ENCODE data around the gene POLD2. TPM values are rescaled to one million over a fixed set of nuclear protein-coding genes. Genes with fewer than 3 reads are reported as not detected.

The POLD2 gene
- total RNA-seq: 75.4 and 78.0 TPM in 2 replicates

GRCh38 chr7:44123190-44124003, at the start of gene POLD2:
POLD2 (minus strand) TSS chr7:44123548; CDS start chr7:44122053, 1,495 bp downstream.

GRCh38 chr7:44141221-44141850, 18.0 kb upstream of the POLD2 start, which contains the start of gene MYL7:
MYL7 (minus strand) TSS chr7:44141332; CDS start chr7:44141305, 27 bp downstream.

DNA sequence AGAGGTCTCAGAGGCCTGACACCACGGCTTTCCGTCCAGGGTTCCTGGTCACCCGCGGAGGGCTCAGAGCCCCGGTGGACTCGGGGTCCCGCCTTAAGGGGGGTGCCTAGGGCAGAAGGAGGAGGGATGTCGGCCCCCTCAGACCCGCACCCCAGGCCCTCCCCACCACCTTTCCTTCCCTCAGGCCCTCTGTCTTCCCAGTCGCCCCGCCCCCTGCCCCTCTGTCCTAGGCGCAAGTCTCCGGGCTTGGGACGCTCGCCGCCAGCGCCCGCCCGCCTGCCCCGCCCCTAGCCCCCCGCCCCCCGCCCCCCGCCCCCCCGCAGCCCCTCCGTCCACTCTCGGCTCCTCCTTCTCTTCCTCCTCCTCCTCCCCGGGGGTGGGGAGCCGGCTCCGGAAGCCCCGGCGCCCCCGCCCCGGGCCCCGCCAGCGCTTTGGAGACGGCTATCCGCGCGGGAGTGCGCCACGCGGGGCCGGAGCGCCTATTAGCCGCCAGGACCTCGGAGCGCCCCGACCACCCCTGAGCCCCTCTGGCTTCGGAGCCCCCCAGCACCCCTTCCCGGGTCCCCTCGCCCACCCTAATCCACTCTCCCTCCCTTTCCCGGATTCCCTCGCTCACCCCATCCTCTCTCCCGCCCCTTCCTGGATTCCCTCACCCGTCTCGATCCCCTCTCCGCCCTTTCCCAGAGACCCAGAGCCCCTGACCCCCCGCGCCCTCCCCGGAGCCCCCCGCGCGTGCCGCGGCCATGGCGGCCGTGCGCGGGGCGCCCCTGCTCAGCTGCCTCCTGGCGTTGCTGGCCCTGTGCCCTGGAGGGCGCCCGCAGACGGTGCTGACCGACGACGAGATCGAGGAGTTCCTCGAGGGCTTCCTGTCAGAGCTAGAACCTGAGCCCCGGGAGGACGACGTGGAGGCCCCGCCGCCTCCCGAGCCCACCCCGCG, 19.2 kb downstream of the POLD2 start, which contains the start of gene AEBP1:
Gene AEBP1, plus strand, starts transcription at position 423 of the 937 bp plus-strand sequence. Its CDS starts 321 bp downstream, at position 744.

GRCh38 chr7:44065431-44066110, 57.8 kb downstream of the POLD2 start, which contains the start of gene PGAM2:
PGAM2 (minus strand) TSS chr7:44065567; CDS start chr7:44065529, 38 bp downstream.

Other genes with a start within 250 kb of the POLD2 start
- gene URGCP, start 217.0 kb downstream of the POLD2 start, total RNA-seq: 18.2 and 27.3 TPM in 2 replicates
- gene UBE2D4, start 197.1 kb downstream of the POLD2 start, total RNA-seq: 6.2 and 8.1 TPM in 2 replicates
- not detected in 2 replicates for gene SPDYE1, start 125.7 kb downstream of the POLD2 start, total RNA-seq
- 138 and 162 TPM in 2 replicates for gene DBNL, start 78.8 kb downstream of the POLD2 start, total RNA-seq
- not detected in 2 replicates for gene PGAM2, start 58.0 kb downstream of the POLD2 start, total RNA-seq
- gene POLM, start 41.0 kb downstream of the POLD2 start, total RNA-seq: 6.3 and 7.9 TPM in 2 replicates
- 3.3 and 11.5 TPM in 2 replicates for gene AEBP1, start 19.2 kb downstream of the POLD2 start, total RNA-seq
- not detected in 2 replicates for gene MYL7, start 17.8 kb upstream of the POLD2 start, total RNA-seq
- 0.19 and 0.27 TPM in 2 replicates for gene GCK, start 65.9 kb upstream of the POLD2 start, total RNA-seq
- gene YKT6, start 77.4 kb upstream of the POLD2 start, total RNA-seq: 84.2 and 105 TPM in 2 replicates
- gene CAMK2B, start 202.0 kb upstream of the POLD2 start, total RNA-seq: 0.28 and 3.1 TPM in 2 replicates